HG03066 (cell line): ENCODE results near the gene HIVEP2.

Experiments
- ATAC-seq: cut with Tn5 transposase; IDR thresholded peaks from one replicate; pipeline ENCODE4 v1.9.1; 2021; ENCODE audit warnings: low read depth; ENCODE audit not compliant: unreplicated experiment

Gene HIVEP2

GRCh38 chr6:142721215-142721920 lies 223.6 kb downstream of the HIVEP2 start:
- no peak for ATAC-seq

- ATAC-seq: no peak
Measured at GRCh38 chr6:142718667-142719191, 226.2 kb downstream of the HIVEP2 start.

GRCh38 chr6:142716097-142716496 lies 228.9 kb downstream of the HIVEP2 start:
- no peak for ATAC-seq

- no peak for ATAC-seq
Measured at GRCh38 chr6:142714951-142715785, 229.8 kb downstream of the HIVEP2 start.

- ATAC-seq: no peak
Measured at GRCh38 chr6:142713959-142714358, 231.0 kb downstream of the HIVEP2 start.

- no peak for ATAC-seq
Measured at GRCh38 chr6:142712231-142712630, 232.7 kb downstream of the HIVEP2 start.

- no peak for ATAC-seq
Measured at GRCh38 chr6:142708651-142709050, 236.3 kb downstream of the HIVEP2 start.

- ATAC-seq: no peak
Measured at GRCh38 chr6:142707255-142707654, 237.7 kb downstream of the HIVEP2 start.

GRCh38 chr6:142706210-142706609 lies 238.8 kb downstream of the HIVEP2 start:
- no peak for ATAC-seq

GRCh38 chr6:142705054-142705453 lies 239.9 kb downstream of the HIVEP2 start:
- ATAC-seq: no peak

GRCh38 chr6:142702501-142703460 lies 242.2 kb downstream of the HIVEP2 start:
- no peak for ATAC-seq
